HepG2 (cell line): ENCODE data around the gene COQ10B. TPM values are rescaled to one million over a fixed set of nuclear protein-coding genes. Genes with fewer than 3 reads are reported as not detected.

Source experiments
- CBFB ChIP-seq: sonication (generic); formaldehyde crosslinking; IDR thresholded peaks from 2 replicates; pipeline ENCODE4 v1.4.0; 2020; ENCODE audit warnings: missing genetic modification reagents
- DMAP1 ChIP-seq: IDR thresholded peaks from 2 replicates; pipeline ENCODE4 v1.6.1; 2016
- FIP1L1 ChIP-seq: fragments of 200-400 bp; formaldehyde crosslinking; IDR thresholded peaks from 2 replicates; pipeline ENCODE4 v1.6.1; 2018; ENCODE audit warnings: low read depth, mild to moderate bottlenecking, low read length, moderate library complexity, borderline replicate concordance; ENCODE audit not compliant: insufficient read depth
- FOXO1 ChIP-seq: sonication (generic); formaldehyde crosslinking; IDR thresholded peaks from 2 replicates; pipeline ENCODE4 v1.4.0; 2020; ENCODE audit warnings: missing genetic modification reagents
- MED13 ChIP-seq: sonication (generic); formaldehyde crosslinking; IDR thresholded peaks from 2 replicates; pipeline ENCODE4 v1.5.0; 2020; ENCODE audit warnings: missing genetic modification reagents
- POLR2G ChIP-seq: fragments of 200-400 bp; formaldehyde crosslinking; IDR thresholded peaks from 2 replicates; pipeline ENCODE4 v1.6.1; 2018; ENCODE audit warnings: mild to moderate bottlenecking, low read depth, low read length, moderate library complexity
- RARA ChIP-seq: IDR thresholded peaks from 2 replicates; pipeline ENCODE4 v1.6.1; 2016; ENCODE audit warnings: missing genetic modification reagents, missing compliant biosample characterization
- RXRB ChIP-seq: IDR thresholded peaks from 2 replicates; pipeline ENCODE4 v1.6.1; 2016; ENCODE audit warnings: borderline replicate concordance, missing genetic modification reagents, missing compliant biosample characterization
- SP4 ChIP-seq: sonication (generic); formaldehyde crosslinking; IDR thresholded peaks from 2 replicates; pipeline ENCODE4 v1.8.1; 2023; ENCODE audit warnings: mild to moderate bottlenecking, missing genetic modification reagents
- ZNF230 ChIP-seq: sonication (generic); formaldehyde crosslinking; IDR thresholded peaks from 2 replicates; pipeline ENCODE4 v1.4.0; 2020; ENCODE audit warnings: mild to moderate bottlenecking, missing genetic modification reagents
- ZNF251 ChIP-seq: sonication (generic); formaldehyde crosslinking; IDR thresholded peaks from 2 replicates; pipeline ENCODE4 v1.9.0; 2021; ENCODE audit warnings: mild to moderate bottlenecking, missing genetic modification reagents
- ZNF253 ChIP-seq: sonication (generic); formaldehyde crosslinking; IDR thresholded peaks from 2 replicates; pipeline ENCODE4 v1.8.0; 2022; ENCODE audit warnings: mild to moderate bottlenecking, missing genetic modification reagents, borderline replicate concordance
- ZNF260 ChIP-seq: sonication (generic); formaldehyde crosslinking; IDR thresholded peaks from 2 replicates; pipeline ENCODE4 v1.4.0; 2020; ENCODE audit warnings: missing genetic modification reagents, low read depth, mild to moderate bottlenecking, borderline replicate concordance
- ZNF292 ChIP-seq: sonication (generic); formaldehyde crosslinking; IDR thresholded peaks from 2 replicates; pipeline ENCODE4 v1.8.1; 2022; ENCODE audit warnings: mild to moderate bottlenecking, low read depth, missing genetic modification reagents, borderline replicate concordance
- ZNF496 ChIP-seq: sonication (generic); formaldehyde crosslinking; IDR thresholded peaks from 2 replicates; pipeline ENCODE4 v1.8.1; 2023; ENCODE audit warnings: mild to moderate bottlenecking, moderate library complexity, missing genetic modification reagents; ENCODE audit not compliant: insufficient replicate concordance
- ZNF7 ChIP-seq: IDR thresholded peaks from 2 replicates; pipeline ENCODE4 v1.6.1; 2016; ENCODE audit warnings: missing biosample characterization, missing genetic modification reagents
- ZNF709 ChIP-seq: sonication (generic); formaldehyde crosslinking; IDR thresholded peaks from 2 replicates; pipeline ENCODE4 v1.5.0; 2020; ENCODE audit warnings: mild to moderate bottlenecking, missing genetic modification reagents
- polyA plus RNA-seq, 8 experiments: library from polyadenylated mRNA; depleted of rRNA in 3 of 8; stranded (reverse) in 7 of 8; unstranded in 1 of 8; fragments of >200 nt; fragmentation: Illumina TruSeq in 4 of 8; extraction: Trizol in 4 of 8; gene quantifications; 2 replicates each; pipeline versions ENCODE4 v1.2.1 to v1.2.3, GENCODE V29; 2011 to 2016; ENCODE audit warnings: low read depth in 4 of 8, missing spikeins in 1 of 8, mixed read lengths in 1 of 8; ENCODE audit not compliant: insufficient read depth in 1 of 8
- total RNA-seq, 5 experiments: library from RNA; depleted of rRNA; stranded (reverse); fragments of >200 nt; fragmentation: Illumina TruSeq; extraction: Trizol; gene quantifications; 2 replicates each; pipeline ENCODE4 v1.2.3, GENCODE V29; 2016; ENCODE audit warnings: low read depth in 1 of 5
- TF ChIP-seq, protein P1 (sequence below): sonication (generic); formaldehyde crosslinking; IDR thresholded peaks from 2 replicates; pipeline ENCODE4 v1.4.0; 2020; ENCODE audit warnings: missing genetic modification reagents
- TF ChIP-seq, protein P2 (sequence below): sonication (generic); formaldehyde crosslinking; IDR thresholded peaks from 2 replicates; pipeline ENCODE4 v1.4.0; 2020; ENCODE audit warnings: mild to moderate bottlenecking, missing genetic modification reagents
- TF ChIP-seq, protein P3 (sequence below): sonication (generic); formaldehyde crosslinking; IDR thresholded peaks from 2 replicates; pipeline ENCODE4 v1.4.0; 2020; ENCODE audit warnings: missing genetic modification reagents, borderline replicate concordance

The COQ10B gene
- total and polyA plus RNA-seq, 2 of the 13 experiments (the other 11 are each of a cell fraction or from before 2014, with no cell fraction given): 4.6 to 34.9 TPM

DNA sequence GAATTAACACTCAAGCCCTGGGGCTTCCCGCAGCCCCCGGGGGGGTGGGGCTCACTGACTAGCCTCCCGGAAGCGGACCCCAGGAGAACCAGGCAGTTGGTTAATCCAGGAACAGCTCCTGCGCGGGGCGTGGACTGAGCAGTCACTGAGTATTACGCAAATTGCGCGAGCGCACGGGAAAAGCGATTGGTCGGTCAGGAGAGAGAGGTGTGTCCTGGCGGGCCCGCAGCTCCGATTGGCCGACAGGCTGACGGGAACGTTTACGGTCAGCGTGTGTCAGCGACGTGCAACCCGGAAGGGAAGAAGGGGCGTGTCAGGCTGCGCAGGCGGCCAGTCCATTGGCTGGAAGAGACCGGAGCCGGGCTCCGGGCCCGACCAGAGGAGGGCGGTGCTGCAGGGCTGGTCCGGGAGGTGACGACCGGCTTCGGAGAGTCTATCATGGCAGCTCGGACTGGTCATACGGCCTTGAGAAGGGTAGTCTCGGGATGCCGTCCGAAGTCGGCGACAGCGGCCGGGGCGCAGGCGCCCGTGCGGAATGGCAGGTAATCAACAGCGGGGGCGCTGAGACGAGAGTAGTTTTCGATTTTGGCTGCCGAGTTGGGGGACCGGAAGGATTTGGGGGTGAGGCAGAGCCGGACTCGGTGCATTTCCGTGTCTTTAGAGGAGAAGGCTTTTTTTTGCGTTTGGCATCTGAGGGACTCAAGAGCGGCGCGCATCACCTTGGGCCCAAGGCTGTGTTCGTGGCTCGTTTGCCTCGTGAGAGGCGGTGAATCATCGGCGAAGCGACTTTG, at the start of gene COQ10B (continued):
- TF ChIP-seq ZNF709 (CRISPR knock-in tag): peak; percentile 68; the same call in 1 of the 2 replicates
- TF ChIP-seq SP4: peak; percentile 99
- TF ChIP-seq FOXO1: no peak
- TF ChIP-seq RXRB (CRISPR knock-in tag): 0 out of 2 replicates have a peak, but pooled peaks have one; percentile 3
- peak; percentile 91; the same call in 1 of the 2 replicates for TF ChIP-seq ZNF230 (CRISPR knock-in tag)
- TF ChIP-seq, protein P1, sequence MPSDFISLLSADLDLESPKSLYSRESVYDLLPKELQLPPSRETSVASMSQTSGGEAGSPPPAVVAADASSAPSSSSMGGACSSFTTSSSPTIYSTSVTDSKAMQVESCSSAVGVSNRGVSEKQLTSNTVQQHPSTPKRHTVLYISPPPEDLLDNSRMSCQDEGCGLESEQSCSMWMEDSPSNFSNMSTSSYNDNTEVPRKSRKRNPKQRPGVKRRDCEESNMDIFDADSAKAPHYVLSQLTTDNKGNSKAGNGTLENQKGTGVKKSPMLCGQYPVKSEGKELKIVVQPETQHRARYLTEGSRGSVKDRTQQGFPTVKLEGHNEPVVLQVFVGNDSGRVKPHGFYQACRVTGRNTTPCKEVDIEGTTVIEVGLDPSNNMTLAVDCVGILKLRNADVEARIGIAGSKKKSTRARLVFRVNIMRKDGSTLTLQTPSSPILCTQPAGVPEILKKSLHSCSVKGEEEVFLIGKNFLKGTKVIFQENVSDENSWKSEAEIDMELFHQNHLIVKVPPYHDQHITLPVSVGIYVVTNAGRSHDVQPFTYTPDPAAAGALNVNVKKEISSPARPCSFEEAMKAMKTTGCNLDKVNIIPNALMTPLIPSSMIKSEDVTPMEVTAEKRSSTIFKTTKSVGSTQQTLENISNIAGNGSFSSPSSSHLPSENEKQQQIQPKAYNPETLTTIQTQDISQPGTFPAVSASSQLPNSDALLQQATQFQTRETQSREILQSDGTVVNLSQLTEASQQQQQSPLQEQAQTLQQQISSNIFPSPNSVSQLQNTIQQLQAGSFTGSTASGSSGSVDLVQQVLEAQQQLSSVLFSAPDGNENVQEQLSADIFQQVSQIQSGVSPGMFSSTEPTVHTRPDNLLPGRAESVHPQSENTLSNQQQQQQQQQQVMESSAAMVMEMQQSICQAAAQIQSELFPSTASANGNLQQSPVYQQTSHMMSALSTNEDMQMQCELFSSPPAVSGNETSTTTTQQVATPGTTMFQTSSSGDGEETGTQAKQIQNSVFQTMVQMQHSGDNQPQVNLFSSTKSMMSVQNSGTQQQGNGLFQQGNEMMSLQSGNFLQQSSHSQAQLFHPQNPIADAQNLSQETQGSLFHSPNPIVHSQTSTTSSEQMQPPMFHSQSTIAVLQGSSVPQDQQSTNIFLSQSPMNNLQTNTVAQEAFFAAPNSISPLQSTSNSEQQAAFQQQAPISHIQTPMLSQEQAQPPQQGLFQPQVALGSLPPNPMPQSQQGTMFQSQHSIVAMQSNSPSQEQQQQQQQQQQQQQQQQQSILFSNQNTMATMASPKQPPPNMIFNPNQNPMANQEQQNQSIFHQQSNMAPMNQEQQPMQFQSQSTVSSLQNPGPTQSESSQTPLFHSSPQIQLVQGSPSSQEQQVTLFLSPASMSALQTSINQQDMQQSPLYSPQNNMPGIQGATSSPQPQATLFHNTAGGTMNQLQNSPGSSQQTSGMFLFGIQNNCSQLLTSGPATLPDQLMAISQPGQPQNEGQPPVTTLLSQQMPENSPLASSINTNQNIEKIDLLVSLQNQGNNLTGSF (CRISPR knock-in tag): peak; percentile 91
- peak; percentile 70; the same call in 1 of the 2 replicates for TF ChIP-seq CBFB (CRISPR knock-in tag)
- 0 out of 2 replicates have a peak, but pooled peaks have one; percentile 58 for TF ChIP-seq ZNF260 (CRISPR knock-in tag)
- TF ChIP-seq MED13 (CRISPR knock-in tag): peak; percentile 72; the same call in 1 of the 2 replicates
- TF ChIP-seq ZNF7 (CRISPR knock-in tag): 0 out of 2 replicates have a peak, but pooled peaks have one; percentile 2
- TF ChIP-seq ZNF253 (CRISPR knock-in tag): 0 out of 2 replicates have a peak, but pooled peaks have one; percentile 73
- TF ChIP-seq FIP1L1: peak; percentile 87; the same call in 1 of the 2 replicates
- TF ChIP-seq RARA (CRISPR knock-in tag): no peak
- TF ChIP-seq ZNF251 (CRISPR knock-in tag): no peak
- peak; percentile 95 for TF ChIP-seq DMAP1 (CRISPR knock-in tag)
- no peak for TF ChIP-seq ZNF496
- TF ChIP-seq, protein P2, sequence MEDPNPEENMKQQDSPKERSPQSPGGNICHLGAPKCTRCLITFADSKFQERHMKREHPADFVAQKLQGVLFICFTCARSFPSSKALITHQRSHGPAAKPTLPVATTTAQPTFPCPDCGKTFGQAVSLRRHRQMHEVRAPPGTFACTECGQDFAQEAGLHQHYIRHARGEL (CRISPR knock-in tag): 0 out of 2 replicates have a peak, but pooled peaks have one; percentile 67
- TF ChIP-seq POLR2G: no peak; the same call in 1 of the 2 replicates
- TF ChIP-seq, protein P3, sequence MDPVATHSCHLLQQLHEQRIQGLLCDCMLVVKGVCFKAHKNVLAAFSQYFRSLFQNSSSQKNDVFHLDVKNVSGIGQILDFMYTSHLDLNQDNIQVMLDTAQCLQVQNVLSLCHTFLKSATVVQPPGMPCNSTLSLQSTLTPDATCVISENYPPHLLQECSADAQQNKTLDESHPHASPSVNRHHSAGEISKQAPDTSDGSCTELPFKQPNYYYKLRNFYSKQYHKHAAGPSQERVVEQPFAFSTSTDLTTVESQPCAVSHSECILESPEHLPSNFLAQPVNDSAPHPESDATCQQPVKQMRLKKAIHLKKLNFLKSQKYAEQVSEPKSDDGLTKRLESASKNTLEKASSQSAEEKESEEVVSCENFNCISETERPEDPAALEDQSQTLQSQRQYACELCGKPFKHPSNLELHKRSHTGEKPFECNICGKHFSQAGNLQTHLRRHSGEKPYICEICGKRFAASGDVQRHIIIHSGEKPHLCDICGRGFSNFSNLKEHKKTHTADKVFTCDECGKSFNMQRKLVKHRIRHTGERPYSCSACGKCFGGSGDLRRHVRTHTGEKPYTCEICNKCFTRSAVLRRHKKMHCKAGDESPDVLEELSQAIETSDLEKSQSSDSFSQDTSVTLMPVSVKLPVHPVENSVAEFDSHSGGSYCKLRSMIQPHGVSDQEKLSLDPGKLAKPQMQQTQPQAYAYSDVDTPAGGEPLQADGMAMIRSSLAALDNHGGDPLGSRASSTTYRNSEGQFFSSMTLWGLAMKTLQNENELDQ: 0 out of 2 replicates have a peak, but pooled peaks have one; percentile 19
- TF ChIP-seq ZNF292 (CRISPR knock-in tag): peak; percentile 59; the same call in 1 of the 2 replicates
